HG03571 (cell line): Measurements from ENCODE around the gene TALDO1.
A peak's percentile ranks its signal among the peaks of the same experiment; 100 is the strongest.

Experiments used
- ATAC-seq: cut with Tn5 transposase; IDR thresholded peaks from one replicate; pipeline ENCODE4 v1.9.1; 2021; ENCODE audit not compliant: unreplicated experiment

Gene TALDO1

DNA sequence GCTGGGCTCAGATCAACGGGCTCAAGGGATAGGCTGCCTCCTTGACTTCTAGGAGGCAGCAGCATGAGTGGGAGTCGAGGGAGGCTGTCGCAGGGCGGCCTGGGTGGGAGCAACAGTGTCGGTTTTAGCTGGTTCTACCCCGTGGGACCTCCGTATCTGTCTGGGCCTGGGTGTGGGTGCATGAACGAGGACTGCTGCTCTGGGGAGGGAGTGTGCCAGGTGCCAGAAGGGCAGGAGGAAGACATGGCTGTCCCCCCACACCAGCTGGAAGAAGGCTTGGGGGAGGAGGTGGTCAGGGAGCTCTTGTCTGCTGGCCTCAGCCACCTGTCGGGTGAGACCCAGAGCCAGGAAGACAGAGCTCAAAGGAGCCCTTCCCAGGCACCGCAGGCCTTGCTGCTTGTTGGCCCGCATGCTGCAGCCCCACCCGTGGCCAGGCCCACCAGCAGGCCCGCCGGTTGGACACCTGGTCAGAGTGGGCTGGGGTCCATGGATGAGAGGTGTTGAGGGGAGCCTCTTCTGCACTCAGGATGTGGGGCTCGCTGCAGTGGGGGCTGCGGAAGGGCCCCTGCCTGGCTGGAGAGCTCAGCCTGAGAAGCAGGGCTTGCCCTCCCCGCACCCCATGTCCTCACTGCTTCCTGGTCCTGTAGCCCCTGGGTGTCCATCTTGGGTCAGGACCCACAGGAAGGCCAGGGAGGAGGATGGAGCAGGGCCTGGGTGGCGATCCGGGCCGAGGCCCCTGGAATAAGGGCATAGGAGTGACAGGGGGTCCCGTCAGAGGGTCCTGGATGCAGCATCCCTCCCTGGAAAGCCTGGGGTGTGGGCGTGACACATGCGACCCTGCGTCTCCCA is 39.2 kb downstream of the TALDO1 start:
- ATAC-seq = no peak

DNA sequence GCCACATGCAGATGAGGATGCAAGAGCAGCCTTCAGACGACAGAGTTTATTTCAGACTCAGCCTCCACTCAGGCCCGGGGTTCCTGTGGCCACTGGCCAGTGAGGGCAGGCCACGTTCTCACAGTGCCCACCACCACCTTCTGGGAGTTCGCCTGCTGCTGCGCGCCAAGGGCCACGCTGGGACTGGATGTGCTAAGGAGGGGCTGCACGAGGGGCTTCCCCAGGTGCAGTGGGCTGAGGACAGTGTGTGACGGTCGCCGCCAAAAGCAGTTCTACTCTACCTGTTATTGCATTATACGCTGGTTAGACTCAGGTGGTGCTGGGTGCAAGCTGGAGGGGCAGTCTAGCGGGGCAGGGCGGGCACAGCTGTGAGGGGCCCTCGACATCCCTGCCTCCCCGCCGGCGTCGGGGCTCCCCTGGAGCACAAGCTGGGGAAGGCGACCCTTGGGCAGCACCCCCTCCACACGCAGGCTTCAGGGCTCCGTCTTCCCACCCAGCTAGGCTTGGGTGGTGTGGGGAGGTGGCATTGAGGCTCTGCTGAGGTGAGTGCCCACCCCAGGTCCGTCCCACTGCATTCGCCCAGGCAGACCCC is 39.9 kb downstream of the TALDO1 start:
- no peak for ATAC-seq

DNA sequence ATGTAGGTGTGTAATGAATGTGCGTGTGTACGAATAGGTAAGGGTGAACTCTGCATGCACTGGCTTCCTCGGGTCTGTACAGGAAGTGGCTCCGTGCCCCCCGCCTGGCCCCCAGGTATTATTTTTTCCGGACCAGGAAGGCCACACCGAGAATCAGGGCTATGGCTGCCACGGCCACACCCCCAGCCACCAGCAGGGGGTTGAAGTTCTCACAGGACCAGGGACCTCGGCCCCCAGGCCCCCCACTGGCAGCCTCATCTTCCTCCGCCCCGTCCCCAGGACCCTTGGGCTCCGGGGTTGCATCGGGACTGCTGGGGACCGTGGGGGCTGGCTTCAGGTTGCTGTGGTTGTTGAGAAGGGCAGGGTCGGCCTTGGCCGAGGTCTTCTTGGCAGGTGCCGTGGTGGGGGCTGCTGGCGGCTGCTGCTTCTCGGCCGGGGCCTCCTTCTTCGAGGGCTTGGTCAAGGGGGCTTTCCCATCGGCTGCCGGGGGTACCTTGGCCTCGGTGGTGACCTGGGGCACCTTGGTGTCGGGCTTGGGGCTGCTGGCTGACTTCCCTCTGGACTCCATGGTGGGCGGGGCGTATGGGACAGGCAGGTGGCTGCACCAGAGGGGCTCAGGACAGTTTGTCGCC is 40.9 kb downstream of the TALDO1 start:
- no peak for ATAC-seq

DNA sequence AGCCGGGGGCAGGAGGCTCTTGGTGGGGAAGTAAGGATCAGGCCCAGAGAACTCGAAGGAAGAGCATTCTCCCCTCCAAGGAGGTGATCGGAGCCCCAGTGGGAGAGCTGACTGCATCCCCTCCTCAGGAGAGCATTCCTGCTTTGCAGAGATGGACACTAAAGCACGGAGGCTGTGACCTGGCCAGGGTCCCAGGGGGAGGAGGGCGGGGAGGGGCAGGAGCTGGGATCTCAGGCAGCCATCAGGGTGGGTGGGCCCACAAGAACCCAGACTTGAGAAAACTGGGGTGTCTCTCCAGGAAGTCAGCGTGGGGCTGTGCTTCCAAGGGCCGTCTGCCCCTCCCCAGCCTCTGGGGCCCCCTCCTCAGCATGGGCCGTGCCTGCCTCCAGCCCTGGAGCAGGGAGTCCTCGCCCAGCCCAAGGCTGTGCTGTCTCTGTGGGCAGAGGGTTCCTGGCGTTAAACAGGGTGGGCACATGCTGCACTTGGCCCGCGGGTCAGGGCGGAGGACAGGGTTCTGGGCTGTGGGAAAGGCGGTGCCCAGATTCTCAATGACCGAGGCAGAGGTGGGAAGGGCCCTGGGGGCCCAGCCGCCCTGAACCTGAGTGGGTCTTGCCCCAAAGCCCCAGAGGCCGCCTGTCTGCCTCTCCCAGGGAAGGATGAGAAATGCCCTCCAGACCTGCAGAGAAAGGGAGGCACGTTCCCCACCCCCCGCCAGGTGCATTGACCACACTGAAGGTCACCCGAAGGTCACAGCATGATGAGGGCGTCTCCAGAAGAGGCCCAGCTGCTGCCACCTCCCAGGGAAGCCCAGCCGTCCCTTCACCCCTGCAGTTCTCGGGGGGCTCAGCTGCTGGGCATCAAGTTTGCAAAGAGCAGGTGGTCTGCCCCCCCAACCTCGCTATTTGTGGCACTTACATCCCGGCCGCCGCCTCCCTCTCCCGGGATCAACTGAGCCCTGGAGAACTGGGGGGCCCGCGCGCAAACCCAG is 42.0 kb downstream of the TALDO1 start:
- no peak for ATAC-seq

DNA sequence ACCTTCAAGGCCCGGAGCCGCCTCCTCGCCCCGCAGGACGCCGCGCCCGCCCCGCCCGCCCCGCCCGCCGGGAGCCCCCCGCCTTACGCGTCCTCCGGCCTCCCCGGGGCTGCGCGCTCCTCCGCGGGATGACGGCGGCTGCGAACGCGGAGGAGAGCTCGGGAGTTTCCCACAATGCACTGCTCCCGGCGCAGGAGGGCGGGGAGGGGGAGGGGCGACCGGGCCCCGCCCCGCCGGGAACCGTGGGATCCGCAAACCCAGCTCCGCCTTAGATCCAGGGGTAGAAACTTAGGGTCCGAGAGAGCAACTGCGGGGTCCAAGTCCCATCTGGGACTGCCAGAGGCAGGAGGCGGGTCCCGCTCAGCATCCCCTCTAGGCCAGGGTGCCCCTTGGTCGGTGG is 42.7 kb downstream of the TALDO1 start, which contains the start of gene CEND1:
TSS of gene CEND1 (minus strand) at position 148 of the 400 bp plus-strand sequence. CDS start 1,514 bp downstream, outside the sequence.
- no peak for ATAC-seq

DNA sequence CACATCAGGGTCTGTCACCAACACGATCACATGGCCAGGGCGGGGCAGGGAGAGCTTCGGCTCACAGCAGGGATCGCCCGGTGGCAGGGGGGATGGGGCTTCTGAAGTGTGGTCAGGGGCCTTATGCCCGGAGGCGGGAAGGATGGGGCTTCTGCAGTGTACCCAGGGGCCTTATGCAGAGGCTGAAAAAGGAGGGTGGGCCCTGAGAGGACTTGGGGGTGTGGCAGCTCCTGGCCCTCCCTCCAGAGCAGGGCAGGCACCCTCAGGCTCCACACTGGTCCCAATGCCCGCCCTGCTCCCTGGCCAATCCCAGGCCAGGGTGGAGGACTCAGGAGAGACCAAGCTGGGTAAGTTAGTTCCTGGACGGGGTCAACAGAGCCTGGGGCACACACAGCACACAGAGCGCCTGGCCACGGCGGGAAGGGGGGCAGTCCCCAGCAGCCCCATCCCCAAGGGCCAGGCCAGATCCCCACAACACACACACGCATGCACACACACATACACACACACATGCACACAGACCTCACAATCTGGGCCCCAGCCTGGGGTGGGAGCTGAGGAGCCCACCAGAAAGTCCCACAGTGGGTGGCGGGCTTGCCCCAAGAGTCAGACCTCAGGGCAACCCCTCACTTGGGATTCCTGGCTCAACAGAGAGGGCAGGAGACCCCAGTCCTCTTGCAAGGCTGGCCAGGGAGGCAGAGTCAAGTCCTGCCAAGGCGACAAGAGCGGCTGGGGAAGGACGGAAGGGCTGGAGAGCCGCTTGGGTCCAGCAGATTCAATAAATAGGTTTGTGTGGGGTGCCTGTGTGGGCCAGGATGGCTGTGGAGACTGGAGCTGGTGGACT is 43.7 kb downstream of the TALDO1 start:
- ATAC-seq = no peak

DNA sequence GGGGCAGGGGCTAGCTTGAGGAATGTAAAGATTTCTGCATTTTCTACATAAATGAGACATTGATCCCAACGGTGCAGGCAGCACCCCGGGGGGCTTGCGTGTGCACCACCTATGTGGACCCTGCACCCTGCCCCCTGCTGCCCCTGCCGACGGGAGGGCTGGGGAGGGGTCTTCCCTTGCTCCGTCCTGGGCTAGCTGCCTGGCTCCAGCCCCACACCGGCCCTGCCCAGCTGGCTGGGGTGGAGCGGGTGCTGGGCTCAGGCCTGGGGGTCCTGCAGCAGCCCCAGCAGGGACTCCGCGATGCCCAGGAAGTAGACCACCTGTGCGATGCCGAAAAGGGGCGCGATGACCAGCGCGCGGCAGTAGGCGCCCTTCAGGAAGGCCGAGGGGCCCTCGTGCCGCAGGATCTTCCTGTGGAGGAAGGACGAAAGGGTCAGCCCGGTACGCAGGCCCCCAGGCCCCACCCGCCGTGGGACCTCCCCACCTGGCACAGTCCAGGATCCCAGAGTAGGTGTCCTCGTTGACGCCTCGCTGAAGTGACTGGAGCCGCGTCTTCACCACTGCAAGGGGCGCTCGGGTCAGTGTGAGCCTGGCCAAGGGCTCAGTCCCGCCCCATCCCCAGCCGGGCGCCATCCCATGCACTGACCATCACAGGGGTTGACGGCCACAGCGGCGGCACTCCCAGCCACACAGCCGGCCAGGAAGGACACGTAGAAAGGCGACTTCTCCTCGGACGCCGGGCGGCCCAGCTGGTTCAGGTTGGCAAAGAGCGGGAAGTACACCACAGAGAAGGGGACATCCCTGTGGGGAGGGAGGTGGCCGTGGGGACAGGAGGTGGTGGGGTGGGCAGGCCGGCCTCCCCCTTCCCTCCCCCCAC is 44.6 kb downstream of the TALDO1 start:
- no peak for ATAC-seq

DNA sequence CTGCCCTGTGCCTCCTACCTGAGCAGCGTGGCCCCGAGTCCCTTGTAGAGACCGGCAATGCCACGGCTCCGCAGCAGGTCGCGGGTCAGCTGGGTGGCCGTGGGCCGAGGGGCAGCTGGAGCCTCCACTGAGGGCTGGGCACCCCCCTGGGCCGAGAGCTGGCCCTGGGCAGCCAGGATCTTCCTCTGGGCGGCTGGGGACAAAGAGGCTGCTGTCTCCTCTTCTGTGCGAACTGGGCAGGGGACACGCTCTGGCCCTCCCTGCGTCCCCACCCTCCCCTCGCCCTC is 45.2 kb downstream of the TALDO1 start:
- no peak for ATAC-seq

DNA sequence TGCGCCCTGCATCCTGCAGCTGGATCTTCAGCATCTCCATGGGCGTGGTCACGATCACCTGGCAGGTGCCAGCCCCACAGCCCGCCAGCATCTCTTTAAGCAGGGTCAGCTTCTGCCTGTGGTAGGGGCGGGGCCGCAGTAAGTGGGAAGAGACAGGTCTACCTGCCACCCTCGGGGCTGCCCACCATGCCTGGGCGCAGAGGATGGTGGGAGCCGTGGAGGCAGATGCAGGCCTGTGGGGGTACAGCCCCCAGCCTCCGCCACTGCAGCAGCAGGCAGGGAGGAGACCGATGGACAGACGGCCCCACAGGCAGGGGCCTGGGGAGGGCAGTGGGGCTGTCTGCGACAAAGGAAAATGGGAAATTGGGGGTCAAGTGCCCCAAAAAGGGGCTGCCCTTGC is 45.6 kb downstream of the TALDO1 start:
- ATAC-seq = no peak

DNA sequence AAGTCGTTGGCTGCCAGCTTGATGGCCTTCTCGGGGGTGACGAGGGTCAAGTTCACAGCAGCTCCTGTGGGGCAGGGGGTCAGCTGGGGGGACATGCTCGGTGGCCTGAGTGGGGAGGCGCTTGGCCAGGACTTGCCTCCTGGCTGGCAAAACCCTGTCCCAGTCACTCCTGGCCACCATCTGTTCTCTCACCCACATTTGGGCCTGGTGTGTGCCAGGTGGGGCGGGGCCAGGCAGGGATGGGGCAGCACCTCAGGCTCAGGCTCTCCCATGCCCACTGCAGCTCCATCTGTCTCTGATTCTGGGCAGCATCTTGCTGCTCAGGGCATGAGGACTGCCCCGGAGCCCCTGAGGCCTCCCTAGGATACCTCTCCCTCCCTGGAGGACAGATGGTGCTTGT is 46.3 kb downstream of the TALDO1 start:
- no peak for ATAC-seq

DNA sequence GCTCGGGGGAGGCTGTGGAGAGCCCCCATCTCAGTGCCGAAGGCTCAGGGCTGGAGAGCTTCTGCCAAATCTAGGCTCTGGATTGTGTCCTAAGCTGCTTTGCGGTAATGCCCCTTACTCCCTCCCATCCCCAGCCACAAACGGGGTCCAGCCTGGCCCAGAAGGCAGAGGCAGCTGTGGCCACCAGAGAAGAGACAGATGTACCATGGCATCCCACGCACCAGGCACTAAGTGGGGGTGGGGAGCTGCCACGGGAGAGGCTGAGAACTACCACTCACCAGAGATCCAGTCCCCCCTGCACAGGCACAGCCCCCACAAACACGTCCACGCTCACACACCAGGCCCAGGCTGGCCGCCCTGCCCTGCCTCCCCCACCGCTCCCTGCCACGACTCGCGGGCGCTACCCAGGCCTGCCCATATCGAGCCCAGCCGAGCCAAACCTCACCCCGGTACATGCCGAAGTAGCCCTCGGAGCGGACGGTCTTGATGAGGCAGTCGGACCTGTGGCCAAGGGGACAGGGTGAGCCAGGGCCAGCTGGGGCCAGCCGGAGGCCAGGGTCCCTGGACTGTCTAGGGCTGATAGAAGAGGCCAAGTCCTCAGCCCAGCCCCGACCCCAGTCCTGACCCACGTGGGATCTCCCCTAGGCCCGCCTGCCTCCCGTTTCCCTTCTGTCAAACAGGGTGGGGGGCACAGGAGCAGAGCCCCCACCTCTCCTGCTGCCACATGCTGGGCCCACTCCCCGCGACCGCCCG is 46.9 kb downstream of the TALDO1 start:
- no peak for ATAC-seq

DNA sequence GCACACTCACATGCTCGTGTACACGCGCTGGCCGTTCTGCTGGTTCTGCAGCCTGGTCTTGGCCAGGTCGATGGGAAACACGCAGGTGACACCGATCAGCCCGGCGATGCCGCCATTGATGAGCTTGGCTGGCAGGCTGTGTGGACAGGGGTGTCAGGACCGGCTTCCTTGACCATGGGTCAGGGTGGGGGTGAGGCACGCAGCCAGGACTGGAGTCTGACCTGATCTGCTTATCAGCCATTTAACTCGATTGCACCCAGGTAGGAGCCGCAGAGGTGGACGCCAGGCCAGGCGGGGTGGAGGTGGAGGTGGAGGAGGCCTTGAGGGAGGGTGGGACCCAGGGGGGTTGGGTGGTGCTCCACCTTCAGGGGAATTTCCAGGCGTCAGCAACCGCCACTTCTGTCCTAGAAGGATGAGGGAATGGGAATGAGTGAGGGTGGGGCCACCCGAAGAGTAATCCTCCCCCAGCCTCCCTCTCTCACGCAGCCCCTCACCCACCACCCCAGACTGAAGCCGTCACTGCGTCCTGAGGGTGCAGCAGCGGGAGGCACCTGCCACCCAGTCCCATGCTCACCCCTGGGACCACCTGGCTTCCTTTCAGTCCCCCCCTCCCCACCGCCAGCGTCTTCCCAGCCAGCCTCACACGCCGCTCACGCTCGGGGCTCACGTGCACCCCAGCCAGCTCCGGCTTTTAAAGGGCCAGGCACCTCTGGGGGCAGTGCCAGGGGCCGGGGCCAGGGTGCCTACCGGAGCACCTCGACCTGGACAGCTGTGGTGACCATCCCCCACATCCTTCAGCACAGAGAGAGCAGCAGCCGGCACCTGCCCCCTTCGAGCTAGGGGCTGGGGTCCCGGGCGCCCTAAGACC is 47.7 kb downstream of the TALDO1 start:
- no peak for ATAC-seq

DNA sequence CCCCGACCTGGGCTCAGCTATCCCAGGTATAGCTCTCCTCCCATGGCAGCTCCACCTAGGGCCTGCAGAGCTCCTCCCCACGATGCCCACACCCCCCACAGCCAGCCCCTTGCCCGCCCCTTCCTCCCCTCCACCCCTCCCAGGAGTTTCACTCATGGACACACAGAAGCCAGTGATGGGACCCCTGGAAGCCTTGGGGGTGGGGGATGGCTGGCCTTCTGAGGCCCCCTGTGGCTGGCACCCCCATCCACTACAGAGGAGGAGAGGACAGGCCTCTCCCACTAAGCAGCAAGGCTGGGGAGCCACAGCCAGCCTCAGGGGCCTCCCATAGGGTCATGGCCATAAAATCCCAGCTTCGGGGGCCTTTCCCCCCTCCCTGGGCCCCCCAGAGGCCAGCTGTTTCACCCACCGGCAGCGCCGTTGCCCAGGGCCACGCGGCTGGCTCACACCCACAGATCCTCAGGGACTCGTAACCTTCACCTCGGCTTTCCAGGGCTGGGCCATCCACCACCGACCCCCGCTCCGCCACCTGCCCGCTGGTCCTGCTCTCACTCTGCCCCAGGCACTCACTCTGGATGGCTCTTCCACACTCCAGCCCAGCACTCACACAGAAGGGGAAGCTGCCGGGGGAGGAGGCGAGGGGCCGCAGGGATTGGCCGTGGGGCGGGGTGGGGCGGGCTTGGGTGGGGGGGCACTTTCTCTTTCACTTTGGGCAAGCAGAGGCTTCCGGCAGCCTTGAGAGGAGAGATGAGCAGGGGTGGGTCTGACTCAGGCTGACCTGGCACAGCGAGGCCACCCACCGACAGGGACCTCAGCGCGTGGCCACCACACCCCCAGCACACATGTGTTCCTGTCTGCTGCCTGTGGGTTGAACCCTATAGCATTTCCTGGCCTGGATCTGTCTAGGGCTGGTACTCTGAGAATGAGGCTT is 48.6 kb downstream of the TALDO1 start:
- ATAC-seq = no peak

DNA sequence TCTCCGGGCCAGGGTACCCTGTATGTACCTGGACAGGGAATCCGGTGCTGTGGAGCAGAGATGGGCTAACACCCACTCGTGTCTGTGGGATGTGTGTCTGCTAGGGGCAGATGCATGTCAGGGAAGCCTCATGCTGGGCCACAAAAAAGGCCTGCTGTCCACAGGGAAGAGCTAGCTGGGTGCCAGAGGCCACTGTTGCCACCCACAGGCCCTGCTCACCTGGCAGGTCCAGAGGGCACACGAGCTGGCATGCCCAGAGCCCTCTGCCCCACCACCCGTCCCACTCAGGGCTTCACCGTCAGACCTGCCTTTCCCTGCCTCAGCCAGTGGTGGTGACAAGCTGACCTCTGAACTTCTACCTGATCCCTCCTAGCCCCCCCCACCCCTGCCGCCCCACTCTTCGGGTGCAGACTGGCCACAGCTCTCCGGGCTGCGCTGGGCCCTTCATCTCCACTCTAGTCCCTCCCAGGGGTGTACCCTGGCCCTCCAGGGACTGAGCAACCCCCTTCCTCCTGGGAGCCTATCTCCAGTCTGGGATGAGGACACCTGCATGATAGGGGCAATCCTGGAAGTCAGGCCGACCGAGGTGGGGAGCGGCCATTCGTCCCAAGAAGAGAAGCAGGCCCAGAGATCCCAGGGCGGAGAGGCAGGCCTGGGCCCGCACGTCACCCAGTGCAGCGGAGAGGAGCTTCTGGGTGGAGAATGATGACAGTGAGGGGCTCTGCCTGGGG is 49.5 kb downstream of the TALDO1 start:
- no peak for ATAC-seq

DNA sequence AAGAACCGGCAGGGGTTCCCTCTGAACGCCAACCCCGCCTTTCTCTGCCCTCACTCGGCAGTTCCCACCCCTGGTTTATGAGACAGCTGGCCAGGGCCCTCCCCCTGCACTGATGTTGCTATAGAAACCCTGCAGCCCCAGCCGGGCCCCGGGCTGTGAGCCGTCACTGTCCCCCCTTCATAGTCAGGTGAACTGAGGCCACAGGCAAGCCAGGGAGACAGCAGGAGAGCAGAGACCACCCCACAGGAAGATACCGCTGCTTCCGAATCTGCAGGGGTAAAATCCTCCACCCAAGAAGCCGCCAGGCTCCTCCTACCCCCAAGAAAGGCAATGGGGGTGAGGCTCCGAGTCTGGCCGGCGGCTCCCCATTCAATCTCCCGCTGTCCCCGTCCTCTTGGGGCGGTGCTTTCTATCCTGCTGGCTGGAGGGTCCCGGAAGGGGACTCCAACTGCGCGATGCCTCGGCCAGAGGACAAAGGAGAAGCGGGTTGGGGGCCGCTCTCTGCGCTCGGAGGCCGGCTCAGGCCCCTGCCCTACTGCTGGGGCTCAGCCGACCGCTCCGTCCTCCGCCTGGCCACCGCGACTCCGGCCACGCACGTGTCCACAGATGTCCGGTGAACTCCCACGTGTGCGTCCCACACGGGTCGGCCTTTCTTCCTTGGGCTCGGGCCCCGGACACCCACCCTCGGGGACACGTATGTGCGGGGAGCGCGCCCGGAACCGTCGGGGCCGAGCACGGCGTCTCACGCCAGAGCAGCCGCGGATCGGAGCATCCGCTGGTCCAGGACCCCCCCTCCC is 50.2 kb downstream of the TALDO1 start:
- ATAC-seq = peak; percentile 30
